Choroid plexus epithelial cell (primary cell): ENCODE data around the gene ACSM5.

ENCODE experiments used
- DNase-seq: peaks from one replicate; pipeline ENCODE4 v3.0.0-alpha.2; 2010; ENCODE audit warnings: low read depth
- H3K4me3 ChIP-seq: 2 replicates; pipeline ENCODE4 v1.5.1; 2011; ENCODE audit warnings: low read depth, mild to moderate bottlenecking, control low read depth, low read length, moderate library complexity
- TF ChIP-seq, protein P1 (sequence below): conservative IDR thresholded peaks from 2 replicates; pipeline ENCODE4 v1.5.1; 2011; ENCODE audit warnings: low read depth, mild to moderate bottlenecking, control low read depth, inconsistent platforms, low read length, moderate library complexity

ACSM5 gene

GRCh38 chr16:20377181-20377580, 32.2 kb upstream of the ACSM5 start:
- TF ChIP-seq, protein P1, sequence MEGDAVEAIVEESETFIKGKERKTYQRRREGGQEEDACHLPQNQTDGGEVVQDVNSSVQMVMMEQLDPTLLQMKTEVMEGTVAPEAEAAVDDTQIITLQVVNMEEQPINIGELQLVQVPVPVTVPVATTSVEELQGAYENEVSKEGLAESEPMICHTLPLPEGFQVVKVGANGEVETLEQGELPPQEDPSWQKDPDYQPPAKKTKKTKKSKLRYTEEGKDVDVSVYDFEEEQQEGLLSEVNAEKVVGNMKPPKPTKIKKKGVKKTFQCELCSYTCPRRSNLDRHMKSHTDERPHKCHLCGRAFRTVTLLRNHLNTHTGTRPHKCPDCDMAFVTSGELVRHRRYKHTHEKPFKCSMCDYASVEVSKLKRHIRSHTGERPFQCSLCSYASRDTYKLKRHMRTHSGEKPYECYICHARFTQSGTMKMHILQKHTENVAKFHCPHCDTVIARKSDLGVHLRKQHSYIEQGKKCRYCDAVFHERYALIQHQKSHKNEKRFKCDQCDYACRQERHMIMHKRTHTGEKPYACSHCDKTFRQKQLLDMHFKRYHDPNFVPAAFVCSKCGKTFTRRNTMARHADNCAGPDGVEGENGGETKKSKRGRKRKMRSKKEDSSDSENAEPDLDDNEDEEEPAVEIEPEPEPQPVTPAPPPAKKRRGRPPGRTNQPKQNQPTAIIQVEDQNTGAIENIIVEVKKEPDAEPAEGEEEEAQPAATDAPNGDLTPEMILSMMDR, result no peak
- DNase-seq, result no peak
- H3K4me3 ChIP-seq, result no peak overlapping the region

DNA sequence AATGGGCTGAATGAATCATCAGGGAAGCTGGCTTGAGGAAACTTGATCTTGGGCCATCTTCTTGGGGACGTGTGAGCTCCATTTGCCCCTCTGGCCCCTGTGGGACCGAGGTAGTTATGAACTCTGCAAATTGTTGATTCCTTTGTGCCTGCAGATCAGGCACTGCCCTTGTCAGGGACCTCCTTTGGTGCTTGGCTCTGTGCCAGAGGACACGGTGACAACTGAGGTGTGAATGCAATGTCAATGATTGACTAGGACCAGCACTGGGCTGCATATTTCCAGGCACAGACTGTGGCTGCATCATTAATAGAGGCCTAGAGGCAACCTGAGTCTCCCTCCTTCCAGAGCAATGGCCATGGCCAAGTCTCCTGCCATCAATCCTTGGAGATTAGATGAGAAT, 28.6 kb upstream of the ACSM5 start:
- DNase-seq, result no peak
- no peak overlapping the region for H3K4me3 ChIP-seq
- TF ChIP-seq, protein P1, result no peak

- no peak for DNase-seq
- H3K4me3 ChIP-seq, result no peak overlapping the region
- TF ChIP-seq, protein P1, result no peak
Measured at GRCh38 chr16:20382202-20382948, 27.0 kb upstream of the ACSM5 start.

- TF ChIP-seq, protein P1, result peak; percentile 88
- no peak overlapping the region for H3K4me3 ChIP-seq
- DNase-seq, result peak; percentile 81
Measured at GRCh38 chr16:20383106-20384029, 26.0 kb upstream of the ACSM5 start.

DNA sequence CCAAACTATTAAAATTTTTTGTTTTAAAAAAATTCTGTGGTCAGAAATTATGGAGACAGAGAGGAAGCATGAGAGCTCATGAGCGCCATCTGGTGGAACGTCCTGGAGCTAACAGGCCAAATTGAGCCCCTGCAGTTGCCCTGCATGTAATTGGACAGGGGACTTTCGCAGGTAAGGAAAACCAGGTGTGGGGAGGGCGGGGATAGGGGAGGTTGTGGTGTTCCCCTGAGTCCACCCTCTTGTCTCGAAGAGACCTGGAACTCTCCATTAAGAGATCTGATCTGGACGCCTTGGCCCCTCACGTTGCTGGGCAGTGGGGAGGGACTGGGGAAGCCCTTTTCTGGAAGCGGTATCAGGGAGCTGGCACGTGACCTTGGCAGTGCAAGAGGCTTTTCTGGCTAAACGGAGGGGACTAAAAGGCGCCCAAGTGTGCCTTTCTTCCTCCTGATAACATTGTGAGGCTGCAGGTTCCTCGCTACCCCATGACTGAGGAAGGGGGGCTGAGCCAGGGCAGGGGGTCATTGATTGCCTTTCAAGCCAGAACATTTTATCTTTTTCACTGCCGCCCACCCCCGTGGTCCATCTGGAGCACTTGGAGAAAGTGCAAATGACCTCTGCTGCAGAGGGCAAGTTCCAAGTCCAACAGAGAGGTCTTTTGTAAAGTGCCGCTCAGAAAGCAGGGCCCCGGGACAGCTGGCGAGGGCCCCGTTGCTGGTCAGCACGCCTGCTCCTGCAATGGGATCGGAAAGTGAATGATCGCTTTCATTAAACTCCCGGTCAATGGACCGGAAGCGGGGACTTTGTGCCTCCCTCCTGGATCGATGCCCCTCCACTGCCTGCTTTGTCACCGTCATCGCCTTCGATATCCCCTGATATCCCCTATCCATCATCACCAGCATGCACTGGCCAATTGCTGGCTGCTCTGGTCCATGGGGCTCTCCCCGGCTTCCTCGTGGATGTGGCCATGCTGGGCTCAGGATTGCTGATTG, 23.2 kb upstream of the ACSM5 start:
- H3K4me3 ChIP-seq, result no peak overlapping the region

DNA sequence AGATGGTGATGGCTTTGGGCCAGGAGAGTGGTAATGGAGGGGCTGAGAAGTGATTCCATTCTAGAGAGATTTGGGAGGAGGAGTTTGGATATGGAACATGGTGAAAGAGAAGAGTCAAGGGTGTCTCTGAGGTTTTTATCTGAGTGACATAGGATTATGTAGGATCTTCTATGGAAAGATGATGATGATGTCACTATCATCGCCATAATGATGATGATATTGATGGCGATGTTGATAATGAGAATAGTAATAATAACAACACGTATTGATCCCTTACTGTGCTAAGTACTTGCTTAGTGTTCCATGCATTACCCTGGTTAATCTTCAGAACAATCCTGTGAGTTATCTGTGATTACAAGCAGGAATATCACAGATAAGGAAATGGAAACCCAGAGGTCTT, 21.4 kb upstream of the ACSM5 start:
- DNase-seq, result no peak
- H3K4me3 ChIP-seq, result no peak overlapping the region
- TF ChIP-seq, protein P1, result no peak

More for the DNA sequence above, 23.2 kb upstream of the ACSM5 start:
- TF ChIP-seq, protein P1, result peak; percentile 86
- peak; percentile 64 for DNase-seq
